A549 treated with Mapracorat at 1 μM for 4 hours (cell line): ENCODE measurements around the gene TMEM179. TPM values are rescaled to one million over a fixed set of nuclear protein-coding genes. Genes with fewer than 3 reads are reported as not detected.

Source experiments
- total RNA-seq: library from RNA; stranded (reverse); fragments of 200-300 nt; extraction: Qiagen RNA extraction; gene quantifications from 5 replicates; pipeline ENCODE4 v1.2.3, GENCODE V29; 2022

Gene TMEM179
- 0.18 to 0.39 TPM (median 0.27 TPM) in 5 replicates for total RNA-seq

DNA sequence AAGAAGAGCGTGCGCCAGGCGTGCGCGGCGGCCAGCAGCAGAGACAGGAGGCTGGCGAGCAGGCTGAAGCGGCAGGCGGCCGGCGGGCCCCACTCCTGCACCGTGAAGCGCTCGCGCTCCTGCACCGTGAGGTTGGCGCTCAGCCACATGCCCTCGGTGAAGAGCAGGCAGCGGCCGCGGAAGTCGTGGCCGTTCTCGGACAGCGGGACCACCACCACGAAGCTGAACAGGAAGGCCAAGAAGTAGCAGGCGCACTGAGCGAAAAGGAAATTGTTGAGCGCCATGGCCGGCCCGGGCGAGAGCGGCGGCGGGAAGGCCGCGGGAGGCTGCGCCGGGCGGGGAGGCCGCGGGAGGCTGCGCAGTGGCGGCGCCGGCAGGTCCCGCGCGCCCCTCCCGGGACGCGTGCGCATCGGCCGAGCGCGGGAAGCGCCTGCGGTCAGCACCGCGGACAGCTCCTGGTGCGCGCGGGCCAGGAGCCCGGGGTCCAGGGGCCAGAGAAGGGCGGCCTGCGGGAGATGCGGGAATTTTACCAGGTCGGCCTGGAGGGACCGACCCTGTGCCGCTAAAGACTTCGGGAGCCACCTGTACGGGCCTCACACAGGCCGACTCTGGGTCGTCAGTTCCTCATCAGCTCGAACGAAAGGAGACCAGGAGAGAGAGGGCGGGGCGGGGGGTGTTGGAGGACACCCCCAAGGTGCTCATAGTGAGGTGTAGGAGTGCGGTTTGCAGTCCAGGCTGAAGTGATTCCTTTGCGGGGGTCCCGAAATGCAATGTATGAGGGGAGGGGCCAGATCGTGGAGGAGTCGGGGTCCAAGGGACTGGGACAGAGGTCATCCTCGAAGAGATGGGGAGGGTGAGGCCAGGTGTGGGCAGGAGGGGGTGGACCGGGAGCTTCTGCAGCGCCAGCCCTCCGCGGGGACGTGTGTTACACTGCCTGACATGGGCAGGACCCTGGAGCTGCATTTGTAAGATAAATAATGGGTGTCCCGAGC lies at the start of gene TMEM179:
Gene TMEM179 (minus strand): TSS at position 315 of the 992 bp plus-strand sequence. CDS start 31 bp downstream, at position 284.

DNA sequence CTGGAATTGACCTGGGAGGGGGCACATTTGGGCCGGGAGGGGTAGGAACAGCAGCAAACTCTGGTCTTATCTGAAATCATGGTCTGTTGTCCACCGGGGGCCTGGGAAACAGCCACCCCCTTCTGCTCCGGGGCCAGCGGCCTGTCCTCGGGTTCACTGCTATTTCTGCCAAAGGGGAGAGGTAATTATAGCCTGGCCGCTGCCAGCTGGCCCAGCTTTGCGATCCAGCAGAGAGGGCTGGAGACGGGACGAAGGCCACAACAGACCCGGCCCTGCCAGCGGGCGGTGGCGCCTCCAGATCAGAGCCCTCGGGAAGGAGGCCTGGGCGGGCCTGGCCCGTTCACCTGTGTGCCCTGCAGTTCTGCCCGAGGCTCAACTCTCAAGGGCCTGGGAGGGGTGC lies 25.1 kb downstream of the TMEM179 start, which contains the start of gene C14orf180:
Gene C14orf180 (plus strand): TSS at position 258 of the 400 bp plus-strand sequence. CDS start 6,667 bp downstream, outside the sequence.

Other genes with a start within 250 kb of the TMEM179 start
- not detected in 5 replicates for gene C14orf180, start 25.0 kb downstream of the TMEM179 start, total RNA-seq
- gene INF2, start 84.8 kb upstream of the TMEM179 start, total RNA-seq = 73.6 to 134 TPM (median 129 TPM) in 5 replicates
- 6.2 to 8.0 TPM (median 6.4 TPM) in 5 replicates for gene ADSS1, start 119.5 kb upstream of the TMEM179 start, total RNA-seq
- gene SIVA1, start 148.4 kb upstream of the TMEM179 start, total RNA-seq = 118 to 223 TPM (median 201 TPM) in 5 replicates
- gene AKT1, start 191.0 kb upstream of the TMEM179 start, total RNA-seq = 82.5 to 118 TPM (median 104 TPM) in 5 replicates
- gene ZBTB42, start 196.3 kb upstream of the TMEM179 start, total RNA-seq = 2.3 to 3.3 TPM (median 3.1 TPM) in 5 replicates